ENCODE results near the gene POMT2. TPM values are rescaled to one million over a fixed set of nuclear protein-coding genes. Genes with fewer than 3 reads are reported as not detected.
A peak's percentile ranks its signal among the peaks of the same experiment; 100 is the strongest.

POMT2 gene
- total RNA-seq, 1 donor from 2014 or later: 29.2 TPM

GRCh38 chr14:77310026-77310425 is 10.7 kb downstream of the POMT2 start:
- Mint-ChIP-seq H3K36me3 (ENCODE audit: unreplicated experiment) (peaks cover 3% of the 10 kb centered on the region), H3K9me3 (ENCODE audit: unreplicated experiment) (no peaks in the 10 kb centered on the region), H3K4me3 (ENCODE audit: unreplicated experiment) (no peak overlapping the region), H3K4me1 (ENCODE audit: unreplicated experiment) (peaks cover 30% of the 10 kb centered on the region), H3K27ac (ENCODE audit: unreplicated experiment) (no peak overlapping the region), H3K27me3 (ENCODE audit: unreplicated experiment) (no peaks in the 10 kb centered on the region)
- DNase-seq (ENCODE audit: extremely low spot score, unreplicated experiment): no peak
- TF ChIP-seq CTCF (IDR thresholded peaks at IDR 0.05): no peak

- peaks cover 30% of the 10 kb centered on the region for H3K4me1 Mint-ChIP-seq (ENCODE audit: unreplicated experiment)
Measured at GRCh38 chr14:77309131-77309530, 11.6 kb downstream of the POMT2 start.

GRCh38 chr14:77306851-77307496 is 13.7 kb downstream of the POMT2 start:
- H3K27me3 Mint-ChIP-seq (ENCODE audit: unreplicated experiment): no peaks in the 10 kb centered on the region
- peaks cover 41% of the 10 kb centered on the region for H3K4me1 Mint-ChIP-seq (ENCODE audit: unreplicated experiment)
- H3K9me3 Mint-ChIP-seq (ENCODE audit: unreplicated experiment): no peaks in the 10 kb centered on the region
- no peak for TF ChIP-seq CTCF (IDR thresholded peaks at IDR 0.05)
- H3K27ac Mint-ChIP-seq (ENCODE audit: unreplicated experiment): peak overlapping the region; percentile 92
- peak overlapping the region; percentile 61 for H3K4me3 Mint-ChIP-seq (ENCODE audit: unreplicated experiment)
- DNase-seq (ENCODE audit: extremely low spot score, unreplicated experiment): no peak
- H3K36me3 Mint-ChIP-seq (ENCODE audit: unreplicated experiment): peaks cover 3% of the 10 kb centered on the region

More at GRCh38 chr14:77309131-77309530, 11.6 kb downstream of the POMT2 start:
- no peak for DNase-seq (ENCODE audit: extremely low spot score, unreplicated experiment)
- no peak for TF ChIP-seq CTCF (IDR thresholded peaks at IDR 0.05)
- no peak overlapping the region for H3K27ac Mint-ChIP-seq (ENCODE audit: unreplicated experiment)
- H3K27me3 Mint-ChIP-seq (ENCODE audit: unreplicated experiment): no peaks in the 10 kb centered on the region
- peaks cover 3% of the 10 kb centered on the region for H3K36me3 Mint-ChIP-seq (ENCODE audit: unreplicated experiment)
- no peaks in the 10 kb centered on the region for H3K9me3 Mint-ChIP-seq (ENCODE audit: unreplicated experiment)
- H3K4me3 Mint-ChIP-seq (ENCODE audit: unreplicated experiment): no peak overlapping the region

GRCh38 chr14:77306416-77306815 is 14.3 kb downstream of the POMT2 start:
- Mint-ChIP-seq H3K27ac (ENCODE audit: unreplicated experiment) (peak overlapping the region; percentile 92), H3K27me3 (ENCODE audit: unreplicated experiment) (no peaks in the 10 kb centered on the region), H3K36me3 (ENCODE audit: unreplicated experiment) (peaks cover 3% of the 10 kb centered on the region), H3K4me1 (ENCODE audit: unreplicated experiment) (peaks cover 42% of the 10 kb centered on the region), H3K9me3 (ENCODE audit: unreplicated experiment) (no peaks in the 10 kb centered on the region), H3K4me3 (ENCODE audit: unreplicated experiment) (peak overlapping the region; percentile 61)
- DNase-seq (ENCODE audit: extremely low spot score, unreplicated experiment): no peak
- TF ChIP-seq CTCF (IDR thresholded peaks at IDR 0.05): no peak

- H3K4me1 Mint-ChIP-seq (ENCODE audit: unreplicated experiment): peaks cover 48% of the 10 kb centered on the region
Measured at GRCh38 chr14:77305696-77306095, 15.0 kb downstream of the POMT2 start.

More at GRCh38 chr14:77305696-77306095, 15.0 kb downstream of the POMT2 start:
- H3K27me3 Mint-ChIP-seq (ENCODE audit: unreplicated experiment): no peaks in the 10 kb centered on the region
- no peak overlapping the region for H3K4me3 Mint-ChIP-seq (ENCODE audit: unreplicated experiment)
- peaks cover 3% of the 10 kb centered on the region for H3K36me3 Mint-ChIP-seq (ENCODE audit: unreplicated experiment)
- no peak for TF ChIP-seq CTCF (IDR thresholded peaks at IDR 0.05)
- DNase-seq (ENCODE audit: extremely low spot score, unreplicated experiment): no peak
- no peaks in the 10 kb centered on the region for H3K9me3 Mint-ChIP-seq (ENCODE audit: unreplicated experiment)
- peak overlapping the region; percentile 92 for H3K27ac Mint-ChIP-seq (ENCODE audit: unreplicated experiment)

All from osteocyte (in vitro differentiated cells).